Esophagus muscularis mucosa (tissue), 4 donors: ENCODE results near the gene LIN7B. TPM values are rescaled to one million over a fixed set of nuclear protein-coding genes. Genes with fewer than 3 reads are reported as not detected.
"Not testable (repeated sequence)": the region's sequence is repeated elsewhere in the genome, so short reads cannot be mapped to it uniquely, and the experiment has no call there.

Experiments used
- DNase-seq: peaks from one replicate; pipeline ENCODE4 v3.0.0-alpha.2; 2017; ENCODE audit errors: extremely low spot score
- H3K27ac ChIP-seq, 4 donors: fragments of 200-600 bp; sonication (generic); replicated peaks in 1 of 4; 1 replicate in 3 of 4; 2 replicates in 1 of 4; pipeline ENCODE4 v1.5.1; 2016 to 2019; ENCODE audit warnings: mild to moderate bottlenecking in 1 of 4
- H3K27me3 ChIP-seq, 4 donors: fragments of 200-600 bp; sonication (generic); one replicate each; pipeline versions ENCODE4 v1.5.1 to v1.6.0; 2016 to 2019
- H3K36me3 ChIP-seq, 4 donors: fragments of 200-600 bp; sonication (generic); one replicate each; pipeline ENCODE4 v1.5.1; 2016 to 2019
- H3K4me1 ChIP-seq, 4 donors: fragments of 200-600 bp; sonication (generic); one replicate each; pipeline ENCODE4 v1.5.1; 2016 to 2019
- H3K4me3 ChIP-seq, 4 donors: fragments of 200-600 bp; sonication (generic); 1 replicate in 2 of 4; 2 replicates in 2 of 4; pipeline ENCODE4 v1.5.1; 2016 to 2019; ENCODE audit warnings: mild to moderate bottlenecking in 4 of 4, moderate library complexity in 1 of 4
- H3K9me3 ChIP-seq, 4 donors: fragments of 200-600 bp; sonication (generic); 1 replicate in 3 of 4; 2 replicates in 1 of 4; pipeline ENCODE4 v1.5.1; 2016 to 2019
- EP300 ChIP-seq: sonication (generic); formaldehyde crosslinking; IDR thresholded peaks from one replicate; pipeline ENCODE4 v1.6.1; 2017; ENCODE audit warnings: antibody characterized with exemption
- POLR2A ChIP-seq: fragments of 450-650 bp; IDR thresholded peaks from one replicate; pipeline ENCODE4 v1.6.1; 2017; ENCODE audit warnings: antibody characterized with exemption, moderate library complexity, mild to moderate bottlenecking, low read depth
- POLR2AphosphoS5 ChIP-seq, 2 donors: sonication (generic); formaldehyde crosslinking; IDR thresholded peaks; one replicate each; pipeline ENCODE4 v1.6.1; 2017; ENCODE audit warnings: antibody characterized with exemption in 2 of 2
- WGBS: methylation state at CpG from one replicate; pipeline ENCODE4 v1.1.5; 2018; 5-methylcytosine and 5-hydroxymethylcytosine counted together
- intact Hi-C: fragments of 100-400 bp; cut with DNase I; formaldehyde crosslinking; loops from one replicate; pipeline ENCODE4 v1.15.1; 2023
- total RNA-seq, 4 donors: library from RNA; depleted of rRNA; stranded (reverse); fragments of >200 nt; gene quantifications; one replicate each; pipeline versions ENCODE4 v1.1.0 to v1.2.1, GENCODE V29; 2016
- TF ChIP-seq, protein P1 (sequence below), 3 experiments: fragments of 200-600 bp in 2 of 3; fragments of 450-650 bp in 1 of 3; sonication (generic) in 2 of 3; IDR thresholded peaks; one replicate each; pipeline ENCODE4 v1.5.1; 2017 to 2019; ENCODE audit warnings: antibody characterized with exemption in 3 of 3, mild to moderate bottlenecking in 2 of 3, moderate library complexity in 1 of 3

Gene LIN7B
- total RNA-seq, 4 donors from 2014 or later = 7.5 to 21.4 (median 15.5) TPM

DNA sequence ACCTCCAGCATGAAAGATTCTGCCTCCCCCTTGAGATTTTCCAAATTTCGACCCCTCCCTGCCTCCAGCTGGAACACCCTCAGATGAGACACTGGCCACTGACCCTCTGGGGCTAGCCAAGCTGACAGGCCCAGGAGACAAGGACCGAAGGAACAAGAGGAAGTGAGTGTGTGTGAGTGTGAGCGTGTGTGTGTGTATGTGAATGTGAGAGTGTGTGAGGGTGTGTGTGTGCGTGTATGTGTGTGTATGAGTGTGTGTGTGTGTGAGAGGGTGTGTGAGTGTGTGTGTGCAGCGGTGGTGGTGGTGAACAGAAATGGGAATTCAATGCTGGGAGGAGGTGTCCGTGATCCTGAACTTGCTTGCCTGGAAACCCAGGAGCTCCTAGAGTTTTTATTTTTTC is 27.2 kb downstream of the LIN7B start:
- DNase-seq = no peak
- Histone ChIP-seq H3K36me3 (no peaks in the 10 kb centered on the region), H3K4me3 (no peak overlapping the region), H3K4me1 (peaks cover 20 to 34% (median 30%) of the 10 kb centered on the region in 4 donors), H3K27me3 (no peaks in the 10 kb centered on the region), H3K27ac (no peak overlapping the region), H3K9me3 (no peaks in the 10 kb centered on the region)
- intact Hi-C loops = no loop called here
- TF ChIP-seq, protein P1, sequence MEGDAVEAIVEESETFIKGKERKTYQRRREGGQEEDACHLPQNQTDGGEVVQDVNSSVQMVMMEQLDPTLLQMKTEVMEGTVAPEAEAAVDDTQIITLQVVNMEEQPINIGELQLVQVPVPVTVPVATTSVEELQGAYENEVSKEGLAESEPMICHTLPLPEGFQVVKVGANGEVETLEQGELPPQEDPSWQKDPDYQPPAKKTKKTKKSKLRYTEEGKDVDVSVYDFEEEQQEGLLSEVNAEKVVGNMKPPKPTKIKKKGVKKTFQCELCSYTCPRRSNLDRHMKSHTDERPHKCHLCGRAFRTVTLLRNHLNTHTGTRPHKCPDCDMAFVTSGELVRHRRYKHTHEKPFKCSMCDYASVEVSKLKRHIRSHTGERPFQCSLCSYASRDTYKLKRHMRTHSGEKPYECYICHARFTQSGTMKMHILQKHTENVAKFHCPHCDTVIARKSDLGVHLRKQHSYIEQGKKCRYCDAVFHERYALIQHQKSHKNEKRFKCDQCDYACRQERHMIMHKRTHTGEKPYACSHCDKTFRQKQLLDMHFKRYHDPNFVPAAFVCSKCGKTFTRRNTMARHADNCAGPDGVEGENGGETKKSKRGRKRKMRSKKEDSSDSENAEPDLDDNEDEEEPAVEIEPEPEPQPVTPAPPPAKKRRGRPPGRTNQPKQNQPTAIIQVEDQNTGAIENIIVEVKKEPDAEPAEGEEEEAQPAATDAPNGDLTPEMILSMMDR (IDR thresholded peaks at IDR 0.05) = no peak
- TF ChIP-seq POLR2A (no peak), EP300 (no peak), POLR2AphosphoS5 (IDR thresholded peaks at IDR 0.05) (no peak)
- WGBS = 81% methylated on average over 6 of the region's 6 CpGs

DNA sequence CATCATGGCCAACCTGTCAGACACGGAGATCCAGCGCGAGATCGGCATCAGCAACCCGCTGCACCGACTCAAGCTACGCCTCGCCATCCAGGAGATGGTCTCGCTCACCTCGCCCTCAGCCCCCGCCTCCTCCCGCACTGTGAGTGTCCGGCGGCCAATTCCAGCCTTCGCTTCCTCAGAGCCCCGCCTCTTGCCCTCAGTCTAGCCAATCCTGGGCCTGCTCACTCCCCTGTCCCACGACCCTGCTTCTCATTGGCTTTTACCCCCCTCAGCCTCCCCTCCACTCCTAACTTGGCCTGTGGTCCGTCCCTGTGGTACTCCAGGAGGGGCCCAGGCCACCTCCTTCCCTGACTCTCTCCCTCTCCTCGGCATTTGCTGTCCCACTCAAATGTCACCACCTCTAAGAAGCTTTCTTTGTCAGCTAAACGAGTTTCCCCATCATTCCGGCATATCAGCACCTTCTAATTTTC is 28.7 kb downstream of the LIN7B start:
- intact Hi-C loops = no loop called here
- H3K27ac ChIP-seq = peak overlapping the region in 2 of 4 donors; percentile 18 to 58
- H3K4me3 ChIP-seq = peak overlapping the region; percentile 50 to 68 (median 57)
- no peaks in the 10 kb centered on the region for H3K27me3 ChIP-seq
- H3K36me3 ChIP-seq = no peaks in the 10 kb centered on the region
- H3K4me1 ChIP-seq = peaks cover 21 to 33% (median 30%) of the 10 kb centered on the region in 4 donors
- no peaks in the 10 kb centered on the region for H3K9me3 ChIP-seq
- WGBS = 3% methylated on average over 21 of the region's 21 CpGs
- TF ChIP-seq, protein P1 (IDR thresholded peaks at IDR 0.05) = no peak
- peak; percentile 83 to 84 for TF ChIP-seq POLR2AphosphoS5 (IDR thresholded peaks at IDR 0.05)
- TF ChIP-seq POLR2A = no peak
- no peak for DNase-seq

DNA sequence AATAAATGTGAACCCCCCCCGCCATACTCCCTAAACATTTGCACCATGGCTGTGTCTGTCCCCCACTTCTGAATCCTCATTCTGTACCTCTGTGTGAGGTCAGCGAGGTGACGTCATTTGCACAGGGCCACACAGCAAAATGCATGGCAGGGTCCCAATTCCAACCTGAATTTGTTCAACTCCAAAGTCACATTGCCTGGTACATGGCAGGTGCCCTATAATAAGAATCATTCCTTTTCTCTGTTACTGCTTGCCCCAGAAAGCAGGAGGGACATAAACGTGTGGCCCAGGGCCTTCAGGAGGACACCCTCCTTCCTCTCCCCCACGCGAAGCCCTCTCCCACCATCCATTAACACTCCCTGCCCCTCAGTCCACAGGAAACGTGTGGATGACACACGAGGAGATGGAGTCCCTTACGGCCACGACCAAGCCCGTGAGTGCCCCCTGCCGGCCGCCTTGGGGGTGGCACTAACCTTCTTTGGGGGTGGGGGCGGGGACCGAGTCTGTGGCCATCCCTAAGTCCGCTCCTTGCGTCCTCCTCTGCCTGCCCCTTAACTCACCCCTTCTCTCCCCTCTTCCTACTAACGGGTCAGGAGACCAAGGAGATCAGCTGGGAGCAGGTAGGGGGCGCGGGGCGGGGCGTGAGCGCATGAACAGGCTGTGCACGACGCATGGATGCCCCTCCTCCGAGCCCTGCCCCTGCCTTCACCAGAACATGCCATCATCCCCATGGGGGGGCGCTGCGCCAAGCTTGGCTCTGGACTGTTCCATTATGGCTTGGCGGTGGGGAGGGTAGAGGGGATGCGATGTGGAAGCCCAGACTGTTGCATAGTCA is 31.6 kb downstream of the LIN7B start:
- peaks cover 31 to 56% (median 53%) of the 10 kb centered on the region in 4 donors for H3K4me1 ChIP-seq
- 8% methylated on average over 30 of the region's 30 CpGs for WGBS

DNA sequence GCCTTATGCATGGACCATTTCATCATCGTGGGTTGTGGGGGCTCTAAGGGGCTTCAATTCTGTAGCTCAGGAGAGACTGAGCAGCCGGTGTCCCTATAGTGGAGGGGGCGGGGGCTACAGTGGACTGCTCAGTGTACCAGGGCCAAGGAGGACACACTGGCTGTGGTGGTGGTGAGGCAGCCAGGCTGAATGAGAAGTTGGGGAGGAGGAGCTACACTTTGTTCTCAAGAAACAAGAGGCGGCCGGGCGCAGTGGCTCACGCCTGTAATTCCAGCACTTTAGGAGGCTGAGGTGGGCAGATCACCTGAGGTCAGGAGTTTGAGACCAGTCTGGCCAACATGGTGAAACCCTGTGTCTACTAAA is 32.2 kb downstream of the LIN7B start:
- 22% methylated on average over 7 of the region's 7 CpGs for WGBS
- Histone ChIP-seq H3K4me3 (peak overlapping the region in 2 of 4 donors; percentile 21 to 38), H3K27ac (peak overlapping the region in 1 of 4 donors; percentile 18), H3K4me1 (peaks cover 37 to 62% (median 59%) of the 10 kb centered on the region in 4 donors)
- DNase-seq, H3K9me3 ChIP-seq, H3K36me3 ChIP-seq, H3K27me3 ChIP-seq: not testable (repeated sequence)
- intact Hi-C loops = loop anchor here (5.0 kb wide), 2 partner anchors 34 to 49 kb away; partner anchors contain the start of gene LIN7B

More for the DNA sequence above, 31.6 kb downstream of the LIN7B start:
- H3K9me3 ChIP-seq = no peaks in the 10 kb centered on the region
- no peaks in the 10 kb centered on the region for H3K36me3 ChIP-seq
- TF ChIP-seq EP300 (no peak), POLR2A (no peak), POLR2AphosphoS5 (IDR thresholded peaks at IDR 0.05) (peak in 1 of 2 donors; percentile 29)
- TF ChIP-seq, protein P1 (IDR thresholded peaks at IDR 0.05) = peak; percentile 90 to 95 (median 92)
- no peaks in the 10 kb centered on the region for H3K27me3 ChIP-seq
- H3K27ac ChIP-seq = peak overlapping the region in 2 of 4 donors; percentile 18 to 50
- no peak for DNase-seq
- intact Hi-C loops = loop anchor here (5.0 kb wide), 2 partner anchors 33 to 48 kb away; partner anchors contain the start of gene LIN7B
- peak overlapping the region; percentile 21 to 54 (median 37) for H3K4me3 ChIP-seq

DNA sequence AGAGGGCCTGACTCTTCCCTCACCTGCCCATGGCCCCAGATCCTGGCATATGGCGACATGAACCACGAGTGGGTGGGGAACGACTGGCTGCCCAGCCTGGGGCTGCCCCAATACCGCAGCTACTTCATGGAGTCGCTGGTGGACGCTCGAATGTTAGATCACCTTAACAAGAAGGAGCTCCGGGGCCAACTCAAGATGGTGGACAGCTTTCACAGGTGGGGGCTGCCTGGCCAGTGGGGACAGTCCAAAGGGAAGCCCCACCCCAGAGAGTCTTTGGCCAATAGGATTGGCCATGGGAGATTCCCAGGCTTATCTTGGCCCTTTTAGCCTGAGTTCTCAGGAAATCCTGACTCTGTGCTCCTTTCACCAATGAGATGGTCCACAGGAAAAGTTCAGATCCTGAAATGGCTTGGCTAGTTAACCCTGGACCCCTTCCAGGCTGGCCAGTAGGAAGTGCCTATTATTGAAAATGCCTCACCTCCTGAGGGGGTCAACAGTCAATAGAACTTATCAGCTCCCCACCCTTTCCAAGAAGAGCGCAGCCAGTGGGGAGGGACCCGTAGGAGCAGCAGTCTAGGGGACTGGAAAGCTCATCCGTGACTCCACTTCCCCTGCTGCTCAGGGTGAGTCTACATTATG is 34.0 kb downstream of the LIN7B start:
- intact Hi-C loops = loop anchor here (5.0 kb wide), 2 partner anchors 36 to 51 kb away; partner anchors contain the start of gene LIN7B
- Histone ChIP-seq H3K4me1 (peaks cover 34 to 58% (median 55%) of the 10 kb centered on the region in 4 donors), H3K27ac (peak overlapping the region; percentile 65 to 87 (median 84)), H3K9me3 (no peaks in the 10 kb centered on the region), H3K27me3 (no peaks in the 10 kb centered on the region), H3K4me3 (peak overlapping the region; percentile 65 to 88 (median 70)), H3K36me3 (no peaks in the 10 kb centered on the region)
- DNase-seq = no peak
- TF ChIP-seq POLR2AphosphoS5 (IDR thresholded peaks at IDR 0.05) (peak; percentile 33 to 40), POLR2A (no peak), EP300 (no peak)
- TF ChIP-seq, protein P1 (IDR thresholded peaks at IDR 0.05) = no peak
- 52% methylated on average over 2 of the region's 11 CpGs for WGBS
